Neural progenitor cell (in vitro differentiated cells): ENCODE measurements around the gene KIF25. TPM values are rescaled to one million over a fixed set of nuclear protein-coding genes. Genes with fewer than 3 reads are reported as not detected.

ENCODE experiments used
- DNase-seq: peaks from one replicate; pipeline ENCODE4 v3.0.0-alpha.2; 2016; ENCODE audit warnings: low spot score
- H2AFZ ChIP-seq: fragments of 200-600 bp; sonication (generic); replicated peaks from 2 replicates; pipeline ENCODE4 v1.6.1; 2016; ENCODE audit warnings: antibody characterized with exemption
- H3F3A ChIP-seq: fragments of 200-600 bp; sonication (generic); 2 replicates; pipeline ENCODE4 v1.6.1; 2016; ENCODE audit warnings: antibody characterized with exemption, low read depth
- H3K27ac ChIP-seq: fragments of 200-600 bp; sonication (generic); 2 replicates; pipeline ENCODE4 v1.5.1; 2016; ENCODE audit warnings: mild to moderate bottlenecking
- H3K27me3 ChIP-seq: fragments of 200-600 bp; sonication (generic); 2 replicates; pipeline ENCODE4 v1.6.1; 2016; ENCODE audit warnings: mild to moderate bottlenecking, moderate library complexity
- H3K36me3 ChIP-seq: fragments of 200-600 bp; sonication (generic); 2 replicates; pipeline ENCODE4 v1.5.1; 2016
- H3K4me1 ChIP-seq: fragments of 200-600 bp; sonication (generic); 2 replicates; pipeline ENCODE4 v1.6.1; 2016; ENCODE audit warnings: mixed run types
- H3K4me2 ChIP-seq: fragments of 200-600 bp; sonication (generic); 2 replicates; pipeline ENCODE4 v1.6.1; 2016
- H3K4me3 ChIP-seq: fragments of 200-600 bp; sonication (generic); 2 replicates; pipeline ENCODE4 v1.5.1; 2016
- H3K79me2 ChIP-seq: fragments of 200-600 bp; sonication (generic); 2 replicates; pipeline ENCODE4 v1.6.1; 2016; ENCODE audit warnings: low read depth
- H3K9ac ChIP-seq: fragments of 200-600 bp; sonication (generic); 2 replicates; pipeline ENCODE4 v1.6.1; 2016
- H3K9me3 ChIP-seq: fragments of 200-600 bp; sonication (generic); 2 replicates; pipeline ENCODE4 v1.5.1; 2016; ENCODE audit warnings: low read depth
- H4K20me1 ChIP-seq: fragments of 200-600 bp; sonication (generic); 2 replicates; pipeline ENCODE4 v1.6.1; 2016; ENCODE audit warnings: low read depth
- H3K27ac Mint-ChIP-seq: 3 replicates; pipeline ENCODE4 v1.8.0; 2021; ENCODE audit warnings: mixed read lengths
- H3K27me3 Mint-ChIP-seq: 2 replicates; pipeline ENCODE4 v1.8.0; 2022; ENCODE audit warnings: low read depth, mild to moderate bottlenecking, inconsistent platforms, moderate library complexity, mixed read lengths; ENCODE audit not compliant: insufficient read depth
- H3K36me3 Mint-ChIP-seq: 3 replicates; pipeline ENCODE4 v1.8.0; 2021; ENCODE audit warnings: mixed read lengths
- H3K4me1 Mint-ChIP-seq: 3 replicates; pipeline ENCODE4 v1.8.0; 2021; ENCODE audit warnings: mixed read lengths
- H3K4me3 Mint-ChIP-seq: 3 replicates; pipeline ENCODE4 v1.8.0; 2021; ENCODE audit warnings: mild to moderate bottlenecking, moderate library complexity, mixed read lengths
- H3K9me3 Mint-ChIP-seq: 3 replicates; pipeline ENCODE4 v1.8.0; 2020; ENCODE audit warnings: mixed read lengths
- CTCF ChIP-seq: fragments of 200-600 bp; sonication (generic); IDR thresholded peaks from 2 replicates; pipeline ENCODE4 v1.5.1; 2017; ENCODE audit warnings: antibody characterized with exemption, mild to moderate bottlenecking
- EZH2 ChIP-seq: fragments of 200-600 bp; sonication (generic); IDR thresholded peaks from 2 replicates; pipeline ENCODE4 v1.6.1; 2017; ENCODE audit warnings: antibody characterized with exemption, mild to moderate bottlenecking, moderate library complexity
- EZH2phosphoT487 ChIP-seq: fragments of 200-600 bp; sonication (generic); IDR thresholded peaks from 2 replicates; pipeline ENCODE4 v1.6.1; 2017; ENCODE audit warnings: antibody characterized with exemption
- total RNA-seq: library from RNA; depleted of rRNA; stranded (reverse); fragments of >200 nt; gene quantifications from 2 replicates; pipeline ENCODE4 v1.2.3, GENCODE V29; 2015; ENCODE audit warnings: low replicate concordance

KIF25 gene
- total RNA-seq, 1 donor from 2014 or later: 1.2 TPM

- H3K4me3 Mint-ChIP-seq: no peak overlapping the region
- H3K4me2 ChIP-seq: no peak overlapping the region
- H3K36me3 Mint-ChIP-seq: no peaks in the 10 kb centered on the region
- H4K20me1 ChIP-seq: no peaks in the 10 kb centered on the region
- H3K9me3 Mint-ChIP-seq: peaks cover 19% of the 10 kb centered on the region
- H3K27me3 ChIP-seq: no peaks in the 10 kb centered on the region
- H3K4me3 ChIP-seq: no peak overlapping the region
- no peak for TF ChIP-seq EZH2phosphoT487
- no peak for TF ChIP-seq CTCF
- no peak for TF ChIP-seq EZH2
- no peaks in the 10 kb centered on the region for H3K36me3 ChIP-seq
- H3K9me3 ChIP-seq: peaks cover 9% of the 10 kb centered on the region
- H3K27ac ChIP-seq: no peak overlapping the region
- H3K79me2 ChIP-seq: no peaks in the 10 kb centered on the region
- H3K27ac Mint-ChIP-seq: no peak overlapping the region
- H3K9ac ChIP-seq: no peak overlapping the region
- DNase-seq: no peak
- H3K27me3 Mint-ChIP-seq: peaks cover 2% of the 10 kb centered on the region
- H3F3A ChIP-seq: no peaks in the 10 kb centered on the region
- no peak overlapping the region for H2AFZ ChIP-seq
- no peaks in the 10 kb centered on the region for H3K4me1 Mint-ChIP-seq
- no peaks in the 10 kb centered on the region for H3K4me1 ChIP-seq
These were observed 47.2 kb downstream of the KIF25 start for GRCh38 chr6:168044521-168045130.

- Histone ChIP-seq H3K4me2 (no peak overlapping the region), H2AFZ (no peak overlapping the region), H4K20me1 (no peaks in the 10 kb centered on the region), H3K27ac (no peak overlapping the region), H3K9me3 (peaks cover 3% of the 10 kb centered on the region), H3K4me3 (no peak overlapping the region), H3F3A (no peaks in the 10 kb centered on the region), H3K36me3 (no peaks in the 10 kb centered on the region), H3K4me1 (no peaks in the 10 kb centered on the region), H3K9ac (no peak overlapping the region), H3K27me3 (no peaks in the 10 kb centered on the region), H3K79me2 (no peaks in the 10 kb centered on the region)
- peaks cover 2% of the 10 kb centered on the region for H3K27me3 Mint-ChIP-seq
- DNase-seq: no peak
- TF ChIP-seq EZH2phosphoT487 (no peak), EZH2 (no peak), CTCF (no peak)
- H3K4me3 Mint-ChIP-seq: no peak overlapping the region
- peaks cover 14% of the 10 kb centered on the region for H3K9me3 Mint-ChIP-seq
- peaks cover 2% of the 10 kb centered on the region for H3K4me1 Mint-ChIP-seq
- H3K36me3 Mint-ChIP-seq: no peaks in the 10 kb centered on the region
- H3K27ac Mint-ChIP-seq: no peak overlapping the region
These were observed 47.7 kb downstream of the KIF25 start for GRCh38 chr6:168045141-168045691.

DNA sequence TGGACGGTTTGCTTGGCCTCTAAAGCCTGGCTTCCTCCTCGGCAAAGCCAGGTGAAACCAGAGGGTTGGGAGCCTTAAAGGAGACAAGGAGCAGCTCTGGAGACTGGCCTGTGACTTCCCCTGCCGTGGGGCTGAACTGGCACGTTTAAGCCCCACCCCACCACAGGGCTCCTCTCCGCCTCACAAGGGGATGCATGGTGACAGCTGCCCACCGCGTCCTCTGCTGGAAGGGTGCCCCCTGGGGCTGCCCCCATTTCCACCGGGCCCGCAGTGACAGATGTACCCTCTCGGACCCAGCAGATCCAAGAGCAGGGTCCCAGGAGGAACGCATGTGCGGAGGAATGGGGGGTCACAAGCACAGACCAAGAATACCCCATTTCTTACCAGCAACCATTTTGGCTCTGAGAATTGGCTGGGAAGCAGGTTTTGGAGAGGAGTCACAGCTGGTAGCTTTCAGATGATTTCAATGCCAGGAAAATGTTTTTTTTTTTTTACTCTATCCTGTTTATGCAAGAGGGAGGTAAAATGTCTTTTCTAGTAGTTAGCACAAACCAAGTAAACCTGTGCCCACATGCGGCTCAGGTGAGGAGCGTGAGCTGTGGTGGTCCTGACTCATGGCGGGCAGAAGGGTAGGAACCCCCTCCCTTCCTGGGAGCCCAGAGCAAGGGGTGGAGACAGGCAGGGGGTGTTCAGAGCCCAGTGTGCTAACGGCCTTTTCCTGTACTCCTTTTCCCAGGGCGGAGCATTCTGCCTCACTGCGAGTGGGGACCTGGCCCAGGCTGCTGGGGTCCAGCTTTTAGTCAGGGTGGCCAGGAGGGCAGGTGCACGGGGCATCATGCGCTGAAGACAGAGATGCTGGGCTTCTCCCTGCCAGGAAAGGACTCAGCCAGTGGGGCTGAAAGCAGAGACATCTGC, 48.5 kb downstream of the KIF25 start:
- no peaks in the 10 kb centered on the region for H3K79me2 ChIP-seq
- DNase-seq: no peak
- no peak for TF ChIP-seq EZH2phosphoT487
- H3K4me1 Mint-ChIP-seq: peaks cover 8% of the 10 kb centered on the region
- H2AFZ ChIP-seq: no peak overlapping the region
- no peak overlapping the region for H3K4me3 ChIP-seq
- H3K4me2 ChIP-seq: no peak overlapping the region
- peaks cover 2% of the 10 kb centered on the region for H3K27me3 Mint-ChIP-seq
- no peaks in the 10 kb centered on the region for H3K9me3 ChIP-seq
- H3K36me3 Mint-ChIP-seq: no peaks in the 10 kb centered on the region
- H3K27ac Mint-ChIP-seq: no peak overlapping the region
- H3K27me3 ChIP-seq: no peaks in the 10 kb centered on the region
- no peaks in the 10 kb centered on the region for H3K36me3 ChIP-seq
- no peak overlapping the region for H3K27ac ChIP-seq
- peaks cover 8% of the 10 kb centered on the region for H3K9me3 Mint-ChIP-seq
- no peak overlapping the region for H3K9ac ChIP-seq
- H3K4me1 ChIP-seq: no peaks in the 10 kb centered on the region
- no peak overlapping the region for H3K4me3 Mint-ChIP-seq
- no peaks in the 10 kb centered on the region for H4K20me1 ChIP-seq
- H3F3A ChIP-seq: no peaks in the 10 kb centered on the region
